Measurements from ENCODE around the gene CAPN2.
A peak's percentile ranks its signal among the peaks of the same experiment; 100 is the strongest.

The CAPN2 gene

DNA sequence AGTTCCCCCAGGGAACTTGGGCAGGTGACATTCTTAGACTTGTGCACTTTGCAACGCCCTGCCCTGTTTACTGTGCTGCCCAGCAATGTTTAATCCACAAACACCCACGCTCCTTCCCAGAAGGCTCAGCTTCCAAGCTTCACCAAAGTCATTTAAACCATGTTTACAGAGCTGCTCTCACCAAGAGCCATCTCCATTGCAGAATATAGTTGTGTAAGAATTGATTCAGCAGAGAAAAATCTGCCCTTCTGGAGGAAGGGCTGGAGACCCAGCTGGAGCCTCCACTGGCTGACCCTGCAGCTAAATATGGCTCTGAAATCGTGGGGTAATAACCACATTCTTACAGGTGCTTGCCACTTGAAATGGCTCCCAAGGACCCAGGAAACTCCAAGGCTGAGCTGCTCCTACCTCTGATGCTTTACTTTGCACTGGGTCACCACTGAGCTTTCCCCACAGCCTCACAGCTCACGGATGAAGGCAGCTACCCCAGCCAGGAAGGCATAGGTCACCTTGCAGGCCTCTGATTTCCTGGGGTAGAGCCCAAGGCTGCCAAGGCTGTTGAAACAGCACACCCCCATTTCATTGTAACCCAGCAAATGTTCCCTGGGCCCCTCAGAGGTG lies 8.7 kb downstream of the CAPN2 start (continued):
- TF ChIP-seq ZNF555 (tag by site-specific recombination; conservative IDR thresholded peaks at IDR 0.05) (no peak), ZIC2 (tag by site-specific recombination; IDR thresholded peaks at IDR 0.05) (0 out of 2 replicates have a peak, but pooled peaks have one; percentile 7)

- CTCF ChIA-PET = interaction anchor here (0.6 to 1.5 kb wide), 2 partner anchors 27 to 542 kb away, joined by 4 to 8 read pairs; no protein-coding TSS in a partner anchor
- no peak overlapping the region for H3K27ac ChIP-seq (ENCODE audit: extremely low read depth, low read depth, low read length)
These were observed 9.6 kb downstream of the CAPN2 start for GRCh38 chr1:223721658-223722607.

DNA sequence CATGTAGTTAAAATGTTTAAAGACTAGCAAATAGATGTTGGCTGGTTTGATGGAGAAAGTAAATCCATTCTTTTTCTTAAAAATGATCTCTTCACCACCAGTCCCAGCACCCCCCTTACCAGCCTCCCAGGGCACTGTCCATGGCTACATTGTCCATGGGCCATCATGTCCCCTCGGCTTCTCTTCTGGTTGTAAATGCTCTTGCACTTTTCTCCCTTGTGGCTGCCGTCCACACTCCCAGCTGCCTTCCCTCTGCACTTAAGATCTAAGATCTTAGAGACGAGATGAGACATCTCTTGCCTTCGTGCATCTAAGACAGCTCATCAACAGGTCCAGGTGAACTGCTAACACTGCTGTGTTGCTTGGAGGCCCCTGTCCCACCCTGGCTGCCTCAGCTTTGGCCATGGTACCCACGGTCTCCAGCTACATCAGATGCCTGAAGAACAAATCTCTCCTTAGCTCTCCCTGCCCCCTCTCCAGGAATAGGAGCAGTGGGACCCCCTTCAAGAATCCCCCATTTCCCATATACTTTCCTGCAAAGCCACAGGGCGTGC lies 11.1 kb downstream of the CAPN2 start:
- ChIA-PET POLR2A (interaction anchor here (0.6 kb wide), 1 partner anchor 1161 kb away, joined by 3 read pairs; no protein-coding TSS in a partner anchor), CTCF (interaction anchor here (0.6 to 1.8 kb wide), 5 partner anchors 10 to 45 kb away, joined by 3 to 5 read pairs (median 3); no protein-coding TSS in a partner anchor)
- Histone ChIP-seq H3K9me3 (ENCODE audit: control insufficient read depth, insufficient read depth, low read depth, low read length) (no peaks in the 10 kb centered on the region), H3K27ac (ENCODE audit: extremely low read depth, low read depth, low read length) (no peak overlapping the region), H3K4me1 (ENCODE audit: control insufficient read depth, insufficient read depth, low read length) (peaks cover 28% of the 10 kb centered on the region), H3K36me3 (ENCODE audit: control insufficient read depth in 2 of 2, insufficient read depth in 1 of 2, low read length in 2 of 2) (peaks cover 29 to 47% of the 10 kb centered on the region in 2 experiments; a peak in 2 of 3 replicates), H3K4me3 (ENCODE audit: low read depth, low read length) (no peak overlapping the region)
- TF ChIP-seq SCRT1 (tag by site-specific recombination; IDR thresholded peaks at IDR 0.05; ENCODE audit: borderline replicate concordance) (peak; percentile 74; the same call in 1 of the 2 replicates), ZNF239 (tag by site-specific recombination; IDR thresholded peaks at IDR 0.05) (no peak), ZNF23 (tag by site-specific recombination; IDR thresholded peaks at IDR 0.05; ENCODE audit: borderline replicate concordance) (no peak), SCRT2 (tag by site-specific recombination; IDR thresholded peaks at IDR 0.05) (peak; percentile 83)

More at GRCh38 chr1:223721658-223722607, 9.6 kb downstream of the CAPN2 start:
- Histone ChIP-seq H3K4me1 (ENCODE audit: control insufficient read depth, insufficient read depth, low read length) (peaks cover 27% of the 10 kb centered on the region), H3K9me3 (ENCODE audit: control insufficient read depth, insufficient read depth, low read depth, low read length) (no peaks in the 10 kb centered on the region), H3K36me3 (ENCODE audit: control insufficient read depth in 2 of 2, insufficient read depth in 1 of 2, low read length in 2 of 2) (peaks cover 29 to 55% of the 10 kb centered on the region in 2 experiments; a peak in 2 of 3 replicates), H3K4me3 (ENCODE audit: low read depth, low read length) (no peak overlapping the region)
- TF ChIP-seq ZNF366 (tag by site-specific recombination; conservative IDR thresholded peaks at IDR 0.05) (0 out of 2 replicates have a peak, but pooled peaks have one; percentile 15), ZNF785 (tag by site-specific recombination; IDR thresholded peaks at IDR 0.05) (no peak), ZNF121 (tag by site-specific recombination; IDR thresholded peaks at IDR 0.05) (peak; percentile 100), GLIS2 (tag by site-specific recombination; IDR thresholded peaks at IDR 0.05) (no peak), ZNF513 (tag by site-specific recombination; IDR thresholded peaks at IDR 0.05) (peak; percentile 36; the same call in 1 of the 2 replicates)
- POLR2A ChIA-PET = interaction anchor here (0.7 kb wide), 1 partner anchor 819 kb away, joined by 4 read pairs; no protein-coding TSS in a partner anchor

DNA sequence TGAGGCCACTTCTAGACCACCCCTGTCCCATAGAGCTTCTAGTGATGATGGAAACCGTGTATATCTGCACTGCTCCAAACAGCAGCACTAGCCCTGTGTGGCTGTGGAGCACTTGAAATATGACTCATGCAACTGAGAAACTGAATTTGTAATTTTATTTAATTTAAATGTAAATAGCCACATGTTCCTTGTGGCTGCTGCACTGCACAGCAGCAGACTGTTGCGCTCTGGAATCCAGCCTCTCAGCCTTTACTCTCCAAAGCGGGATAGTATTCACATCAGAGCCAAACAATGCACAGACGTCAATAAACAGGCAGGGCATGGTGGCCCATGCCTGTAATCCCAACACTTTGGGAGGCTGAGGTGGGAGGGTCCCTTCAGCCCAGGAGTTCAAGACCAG lies 12.0 kb downstream of the CAPN2 start:
- Histone ChIP-seq H3K4me1 (ENCODE audit: control insufficient read depth, insufficient read depth, low read length) (peaks cover 25% of the 10 kb centered on the region), H3K27ac (ENCODE audit: extremely low read depth, low read depth, low read length) (no peak overlapping the region), H3K36me3 (ENCODE audit: control insufficient read depth in 2 of 2, insufficient read depth in 1 of 2, low read length in 2 of 2) (peaks cover 23 to 45% of the 10 kb centered on the region in 2 experiments; a peak in 2 of 3 replicates), H3K4me3 (ENCODE audit: low read depth, low read length) (no peak overlapping the region), H3K9me3 (ENCODE audit: control insufficient read depth, insufficient read depth, low read depth, low read length) (no peaks in the 10 kb centered on the region)
- ChIA-PET CTCF (interaction anchor here (0.9 to 1.8 kb wide), 4 partner anchors 11 to 28 kb away, joined by 3 to 5 read pairs (median 4); no protein-coding TSS in a partner anchor), POLR2A (no interaction called here)
- TF ChIP-seq PRDM6 (tag by site-specific recombination; IDR thresholded peaks at IDR 0.05) = peak; percentile 34; the same call in 1 of the 2 replicates
- TF ChIP-seq OSR2 (tag by site-specific recombination; IDR thresholded peaks at IDR 0.05) = no peak
- TF ChIP-seq, protein P1, sequence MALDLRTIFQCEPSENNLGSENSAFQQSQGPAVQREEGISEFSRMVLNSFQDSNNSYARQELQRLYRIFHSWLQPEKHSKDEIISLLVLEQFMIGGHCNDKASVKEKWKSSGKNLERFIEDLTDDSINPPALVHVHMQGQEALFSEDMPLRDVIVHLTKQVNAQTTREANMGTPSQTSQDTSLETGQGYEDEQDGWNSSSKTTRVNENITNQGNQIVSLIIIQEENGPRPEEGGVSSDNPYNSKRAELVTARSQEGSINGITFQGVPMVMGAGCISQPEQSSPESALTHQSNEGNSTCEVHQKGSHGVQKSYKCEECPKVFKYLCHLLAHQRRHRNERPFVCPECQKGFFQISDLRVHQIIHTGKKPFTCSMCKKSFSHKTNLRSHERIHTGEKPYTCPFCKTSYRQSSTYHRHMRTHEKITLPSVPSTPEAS (tag by site-specific recombination; IDR thresholded peaks at IDR 0.05) = no peak
- TF ChIP-seq ZNF184 (tag by site-specific recombination; IDR thresholded peaks at IDR 0.05) = no peak
- TF ChIP-seq ZNF670 (tag by site-specific recombination; IDR thresholded peaks at IDR 0.05; ENCODE audit: low read depth) = no peak
- no peak for TF ChIP-seq ZNF133 (tag by site-specific recombination; IDR thresholded peaks at IDR 0.05)
- TF ChIP-seq ZNF513 (tag by site-specific recombination; IDR thresholded peaks at IDR 0.05) = no peak
- no peak for TF ChIP-seq ZNF629 (tag by site-specific recombination; IDR thresholded peaks at IDR 0.05)
- no peak for TF ChIP-seq ZNF266 (tag by site-specific recombination; IDR thresholded peaks at IDR 0.05; ENCODE audit: low read depth)

All from HEK293 (cell line).